Mucosa of stomach (tissue), 1 donor: ENCODE results near the gene R3HDM2.
"Not testable (repeated sequence)": the region's sequence is repeated elsewhere in the genome, so short reads cannot be mapped to it uniquely, and the experiment has no call there.

Experiments
- H3K27me3 ChIP-seq: one replicate; pipeline ENCODE4 v1.7.0; 2013; ENCODE audit warnings: mild to moderate bottlenecking, low read length; ENCODE audit not compliant: control insufficient read depth, insufficient read depth
- H3K36me3 ChIP-seq: one replicate; pipeline ENCODE4 v1.7.0; 2013; ENCODE audit warnings: low read length; ENCODE audit not compliant: control insufficient read depth, insufficient read depth
- H3K4me1 ChIP-seq: one replicate; pipeline ENCODE4 v1.7.0; 2013; ENCODE audit warnings: mild to moderate bottlenecking, low read length; ENCODE audit not compliant: control insufficient read depth, insufficient read depth
- H3K4me3 ChIP-seq: one replicate; pipeline ENCODE4 v1.7.0; 2013; ENCODE audit warnings: low read length
- H3K9ac ChIP-seq: one replicate; pipeline ENCODE4 v1.7.0; 2013; ENCODE audit warnings: mild to moderate bottlenecking, low read length, moderate library complexity
- H3K9me3 ChIP-seq: one replicate; pipeline ENCODE4 v1.7.0; 2013; ENCODE audit warnings: mild to moderate bottlenecking, low read length, moderate library complexity; ENCODE audit not compliant: control insufficient read depth
- donor health status: Pancreatic carcinoma.

Gene R3HDM2

DNA sequence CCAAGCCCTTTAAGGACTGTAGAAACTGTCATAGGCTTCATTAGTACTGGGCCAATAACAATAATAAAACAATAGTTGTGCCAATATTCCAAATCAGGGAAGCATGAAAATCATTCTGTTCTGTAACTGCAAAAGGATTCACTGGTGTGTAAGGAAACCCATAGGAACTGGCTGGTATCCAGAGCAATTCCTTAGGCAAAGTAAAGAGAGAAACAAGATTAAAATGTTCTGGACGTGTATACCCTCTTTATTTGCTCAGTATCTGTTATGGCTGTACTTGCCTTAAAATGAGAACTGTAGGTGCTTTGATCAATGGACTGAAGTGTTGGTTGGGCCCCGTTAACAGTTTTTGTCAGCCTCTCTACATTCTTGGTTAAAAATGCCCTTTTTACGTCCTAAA lies 107.4 kb downstream of the R3HDM2 start:
- no peaks in the 10 kb centered on the region for H3K36me3 ChIP-seq
- H3K9me3 ChIP-seq = no peaks in the 10 kb centered on the region
- H3K4me3 ChIP-seq = no peak overlapping the region
- H3K4me1 ChIP-seq = no peaks in the 10 kb centered on the region
- H3K9ac ChIP-seq = no peak overlapping the region
- H3K27me3 ChIP-seq = no peaks in the 10 kb centered on the region

DNA sequence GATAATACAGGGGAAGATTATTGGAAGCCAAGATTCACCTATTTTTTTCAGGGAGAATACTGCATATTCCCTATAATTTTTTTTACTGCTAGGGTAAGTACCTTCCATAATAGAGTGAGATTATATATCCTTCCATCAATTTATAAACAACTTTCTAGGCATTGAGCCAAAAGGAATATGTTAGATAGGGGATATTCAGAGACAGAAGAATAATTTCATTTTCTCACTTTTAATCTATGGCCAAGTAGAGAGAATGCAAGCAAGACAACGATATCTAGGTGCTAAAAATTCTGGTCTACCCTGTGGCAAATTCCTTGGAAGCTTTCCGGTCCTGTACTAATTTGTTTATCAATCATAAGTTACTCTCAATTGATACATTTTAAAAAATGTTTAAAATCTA lies 110.2 kb downstream of the R3HDM2 start:
- no peaks in the 10 kb centered on the region for H3K4me1 ChIP-seq
- no peak overlapping the region for H3K4me3 ChIP-seq
- H3K36me3 ChIP-seq = no peaks in the 10 kb centered on the region
- H3K27me3 ChIP-seq = no peaks in the 10 kb centered on the region
- no peaks in the 10 kb centered on the region for H3K9me3 ChIP-seq
- H3K9ac ChIP-seq = no peak overlapping the region

DNA sequence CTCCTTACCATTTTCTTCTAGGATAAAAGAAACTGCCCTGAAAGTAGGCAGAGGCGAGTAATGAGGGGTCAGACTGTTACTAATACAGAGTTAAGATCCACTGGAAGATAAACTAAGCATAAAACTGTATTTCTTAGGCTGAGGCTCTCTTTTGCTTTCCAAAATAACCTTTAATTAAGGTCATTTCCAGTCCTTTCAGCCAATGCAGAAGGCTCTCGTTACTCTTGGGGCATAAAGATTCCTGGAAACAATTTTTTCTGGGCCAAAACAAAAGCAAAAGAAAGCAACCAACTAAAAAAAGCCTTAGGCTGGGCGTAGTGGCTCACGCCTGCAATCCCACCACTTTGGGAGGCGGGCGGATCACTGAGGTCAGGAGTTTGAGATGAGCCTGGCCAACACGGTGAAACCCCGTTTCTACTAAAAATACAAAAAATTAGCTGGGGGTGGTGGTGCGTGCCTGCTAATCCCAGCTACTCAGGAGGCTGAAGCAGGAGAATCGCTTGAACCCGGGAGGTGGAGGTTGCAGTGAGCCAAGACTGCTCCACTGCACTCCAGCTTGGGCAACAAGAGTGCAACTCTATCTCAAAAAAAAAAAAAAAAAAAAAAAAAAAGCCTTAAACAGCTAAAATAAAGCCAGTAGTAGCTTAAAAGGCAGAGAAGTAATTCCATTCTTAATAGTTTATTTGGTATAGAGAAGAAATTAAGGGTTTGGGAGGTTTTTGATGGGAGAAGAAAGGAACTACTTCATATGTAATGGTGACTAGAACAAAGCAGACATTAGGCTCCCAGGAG lies 111.0 kb downstream of the R3HDM2 start:
- Histone ChIP-seq H3K4me3 (no peak overlapping the region), H3K4me1 (no peaks in the 10 kb centered on the region), H3K36me3 (no peaks in the 10 kb centered on the region), H3K9ac (no peak overlapping the region), H3K27me3 (no peaks in the 10 kb centered on the region), H3K9me3 (no peaks in the 10 kb centered on the region)

DNA sequence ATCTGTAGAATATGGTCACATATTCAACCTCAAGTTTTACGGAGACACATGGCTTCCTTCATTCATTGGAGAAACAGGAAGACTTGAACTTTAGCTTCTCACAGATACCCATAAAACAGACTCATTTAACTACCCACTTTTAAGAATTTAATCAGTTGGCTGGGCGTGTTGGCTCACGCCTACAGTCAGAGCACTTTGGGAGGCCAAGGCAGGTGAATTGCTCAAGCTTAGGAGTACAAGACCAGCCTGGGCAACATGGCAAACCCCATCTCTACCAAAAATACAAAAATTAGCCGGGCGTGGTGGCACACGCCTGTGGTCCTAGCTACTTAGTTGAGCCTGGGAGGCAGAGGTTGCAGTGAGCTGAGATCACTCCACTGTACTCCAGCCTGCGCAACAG lies 115.2 kb downstream of the R3HDM2 start:
- H3K27me3 ChIP-seq = no peaks in the 10 kb centered on the region
- no peaks in the 10 kb centered on the region for H3K36me3 ChIP-seq
- H3K9ac ChIP-seq = no peak overlapping the region
- no peaks in the 10 kb centered on the region for H3K9me3 ChIP-seq
- H3K4me1 ChIP-seq = no peaks in the 10 kb centered on the region
- H3K4me3 ChIP-seq = no peak overlapping the region

DNA sequence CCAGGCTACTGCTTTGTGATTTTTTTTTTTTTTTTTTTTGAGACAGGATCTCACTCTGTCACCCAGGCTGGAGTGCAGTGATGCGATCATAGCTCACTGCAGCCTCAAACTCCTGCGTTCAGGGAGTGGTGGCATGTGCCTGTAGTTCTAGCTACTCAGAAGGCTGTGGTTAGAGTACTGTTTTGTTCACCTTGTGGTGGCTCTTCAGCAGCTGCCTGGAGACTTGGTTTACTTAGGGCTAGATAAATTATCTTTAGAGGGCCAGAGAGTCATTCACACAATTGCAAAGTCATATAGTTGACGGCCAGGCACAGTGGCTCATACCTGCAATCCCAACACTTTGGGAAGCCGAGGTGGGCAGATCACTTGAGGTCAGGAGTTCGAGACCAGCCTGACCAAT lies 118.6 kb downstream of the R3HDM2 start:
- H3K4me3 ChIP-seq, H3K4me1 ChIP-seq, H3K9me3 ChIP-seq, H3K9ac ChIP-seq, H3K27me3 ChIP-seq, H3K36me3 ChIP-seq: not testable (repeated sequence)

DNA sequence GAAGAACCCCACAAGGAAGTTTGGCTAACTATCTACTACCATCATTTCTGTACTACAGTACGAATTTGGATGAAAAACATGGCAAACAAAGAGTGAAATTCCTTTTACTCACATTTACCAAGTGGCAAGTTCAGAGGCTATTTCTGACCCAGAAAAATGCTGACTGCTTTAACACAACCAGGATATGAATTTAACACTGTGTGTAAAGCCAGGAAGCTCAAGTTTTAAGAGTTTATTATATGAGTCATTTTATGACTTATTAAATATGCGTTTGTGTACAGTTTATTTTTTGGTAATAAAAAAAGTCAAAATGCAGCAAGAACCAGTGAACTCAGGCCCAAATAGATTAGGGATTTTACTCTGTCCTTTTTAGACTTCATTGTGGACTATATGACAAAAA lies 121.4 kb downstream of the R3HDM2 start:
- no peaks in the 10 kb centered on the region for H3K27me3 ChIP-seq
- no peaks in the 10 kb centered on the region for H3K36me3 ChIP-seq
- no peak overlapping the region for H3K9ac ChIP-seq
- no peaks in the 10 kb centered on the region for H3K4me1 ChIP-seq
- no peak overlapping the region for H3K4me3 ChIP-seq
- no peaks in the 10 kb centered on the region for H3K9me3 ChIP-seq

DNA sequence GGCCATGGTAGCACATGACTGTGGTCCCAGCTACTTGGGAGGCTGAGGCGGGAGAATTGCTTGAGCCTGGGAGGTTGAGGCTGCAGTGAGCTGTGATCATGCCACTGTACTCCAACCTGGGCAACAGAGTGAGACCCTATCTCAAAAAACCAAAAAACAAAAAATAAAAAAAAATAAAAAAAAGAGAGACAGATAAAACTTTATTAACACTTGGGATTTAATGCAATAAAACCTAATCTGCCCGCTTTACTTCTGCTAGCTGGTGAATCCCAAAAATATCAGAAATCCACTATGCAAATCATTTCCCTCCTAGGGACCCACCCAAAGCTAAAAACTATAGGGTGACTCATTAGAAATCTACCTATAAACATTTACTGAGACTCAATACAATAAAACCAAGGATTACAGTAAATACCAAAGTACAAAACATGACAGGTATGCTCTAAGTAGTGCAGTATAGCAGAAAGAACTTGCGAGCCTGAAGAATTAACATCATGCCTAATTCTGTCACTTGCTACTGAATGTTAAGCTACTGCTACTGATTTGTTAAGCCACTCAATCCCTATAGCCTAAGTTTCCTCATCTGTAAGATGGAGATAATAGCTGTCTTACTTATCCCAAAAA lies 129.8 kb downstream of the R3HDM2 start:
- Histone ChIP-seq H3K9ac (no peak overlapping the region), H3K4me1 (no peaks in the 10 kb centered on the region), H3K27me3 (no peaks in the 10 kb centered on the region), H3K36me3 (no peaks in the 10 kb centered on the region), H3K4me3 (no peak overlapping the region), H3K9me3 (no peaks in the 10 kb centered on the region)

DNA sequence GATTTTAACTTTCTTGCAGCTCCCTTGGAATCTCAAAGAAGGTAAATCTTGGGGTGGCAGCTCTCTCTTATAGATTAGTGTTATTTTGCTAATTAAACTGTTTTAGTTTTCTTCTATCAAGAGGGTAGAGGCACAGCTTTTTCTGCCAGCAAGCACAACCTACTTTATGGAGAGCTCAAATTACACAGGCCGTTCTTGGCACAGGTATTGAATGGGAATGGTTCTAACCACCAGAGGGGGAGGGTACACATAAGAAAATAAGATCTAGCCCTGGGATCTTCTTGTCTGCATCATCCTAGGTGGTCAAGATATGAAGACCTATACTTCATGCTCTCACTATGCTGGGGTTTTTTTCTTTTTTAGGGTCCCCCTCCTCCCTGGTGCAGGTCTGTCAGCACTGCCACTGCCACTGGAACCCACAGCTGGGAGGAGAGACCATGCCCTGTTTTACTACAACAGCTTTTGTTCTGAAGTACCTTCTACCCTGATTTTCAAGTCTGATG lies 131.3 kb downstream of the R3HDM2 start:
- H3K4me1 ChIP-seq = no peaks in the 10 kb centered on the region
- no peak overlapping the region for H3K4me3 ChIP-seq
- no peaks in the 10 kb centered on the region for H3K27me3 ChIP-seq
- H3K36me3 ChIP-seq = no peaks in the 10 kb centered on the region
- no peaks in the 10 kb centered on the region for H3K9me3 ChIP-seq
- no peak overlapping the region for H3K9ac ChIP-seq

DNA sequence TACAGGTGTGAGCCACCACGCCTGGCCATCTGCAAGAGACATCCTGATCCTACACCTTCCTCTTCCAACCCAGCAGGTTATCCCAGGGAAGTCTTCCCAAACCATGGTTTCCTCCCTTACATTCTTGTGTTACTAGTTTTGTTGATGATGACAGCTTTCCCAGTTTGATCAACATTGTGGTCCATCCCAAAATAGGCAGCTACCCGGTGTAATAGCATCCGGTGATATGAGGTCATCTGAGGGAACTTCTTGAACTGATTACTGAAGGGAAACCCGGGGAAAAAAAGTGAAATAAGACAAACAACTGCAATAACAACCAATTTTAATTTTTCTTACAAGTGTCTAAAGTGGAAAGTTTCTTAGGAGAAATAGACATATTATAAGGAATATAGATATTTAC lies 134.6 kb downstream of the R3HDM2 start:
- Histone ChIP-seq H3K9ac (no peak overlapping the region), H3K27me3 (no peaks in the 10 kb centered on the region), H3K4me1 (no peaks in the 10 kb centered on the region), H3K36me3 (no peaks in the 10 kb centered on the region), H3K4me3 (no peak overlapping the region), H3K9me3 (no peaks in the 10 kb centered on the region)

DNA sequence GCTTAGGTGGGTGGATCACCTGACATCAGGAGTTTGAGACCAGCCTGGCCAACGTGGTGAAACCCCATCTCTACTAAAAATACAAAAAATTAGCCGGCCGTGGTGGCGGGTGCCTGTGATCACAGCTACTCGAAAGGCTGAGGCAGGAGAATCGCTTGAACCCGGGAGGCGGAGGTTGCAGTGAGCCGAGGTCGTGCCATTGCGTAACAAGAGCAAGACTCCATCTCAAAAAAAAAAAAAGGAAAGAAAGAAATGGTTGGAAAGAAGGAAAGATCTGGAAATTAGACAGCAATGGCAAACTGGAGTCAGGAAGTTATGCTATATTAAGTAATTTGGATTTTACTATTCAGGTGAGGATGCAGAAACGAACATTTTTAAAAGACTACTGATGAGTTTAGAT lies 148.8 kb downstream of the R3HDM2 start:
- peaks cover 25% of the 10 kb centered on the region for H3K4me1 ChIP-seq
- not testable (repeated sequence) for H3K9me3 ChIP-seq, H3K9ac ChIP-seq, H3K4me3 ChIP-seq, H3K27me3 ChIP-seq, H3K36me3 ChIP-seq

DNA sequence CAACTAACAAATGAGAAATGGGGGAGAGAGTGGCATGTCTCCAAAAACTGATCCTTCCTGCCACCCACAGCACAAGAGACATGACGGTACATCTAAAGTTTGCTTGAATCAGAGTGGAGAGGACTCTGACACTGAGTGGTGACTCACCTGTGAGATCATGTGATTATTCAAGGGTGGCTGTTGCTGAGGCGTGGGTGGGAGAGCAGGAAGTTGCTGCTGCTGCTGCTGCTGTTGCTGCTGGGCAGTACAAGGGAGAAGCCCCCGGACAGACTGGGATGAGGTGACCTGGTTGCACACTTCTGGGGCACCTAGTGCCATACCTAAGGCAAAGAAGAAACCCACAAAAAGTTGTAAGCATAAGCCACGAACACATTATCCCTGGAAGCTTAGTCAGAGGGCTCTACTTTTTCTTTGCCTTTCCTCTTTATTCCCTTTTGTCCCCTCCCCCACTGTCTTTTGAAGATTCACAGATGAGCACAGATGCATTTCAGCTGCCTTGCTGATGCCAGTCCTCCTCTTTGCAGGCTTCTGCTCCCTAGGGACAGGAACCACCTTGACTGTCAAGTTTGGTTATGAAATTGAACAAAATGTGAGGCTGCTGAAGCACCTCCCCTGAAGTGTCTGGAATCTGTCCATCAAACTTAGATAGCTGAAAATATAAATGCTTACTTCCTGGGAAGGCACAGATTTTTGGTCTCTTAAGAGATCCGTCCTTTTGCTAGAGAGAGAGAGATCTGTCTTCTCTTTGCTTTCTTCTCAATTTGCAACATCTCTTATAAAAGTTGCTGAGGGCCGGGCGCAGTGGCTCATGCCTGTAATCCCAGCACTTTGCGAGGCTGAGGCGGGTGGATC lies 150.4 kb downstream of the R3HDM2 start:
- Histone ChIP-seq H3K4me1 (peaks cover 25% of the 10 kb centered on the region), H3K9ac (peak overlapping the region; percentile 16), H3K4me3 (no peak overlapping the region), H3K27me3 (no peaks in the 10 kb centered on the region), H3K36me3 (peaks cover 4% of the 10 kb centered on the region), H3K9me3 (no peaks in the 10 kb centered on the region)
